ENCODE data around the gene LGALS1.

- TF ChIP-seq CTCF (conservative IDR thresholded peaks at IDR 0.05) (no peak), ZFX (IDR thresholded peaks at IDR 0.05) (no peak)
These were observed 39.1 kb upstream of the LGALS1 start for GRCh38 chr22:37636186-37636948.

Measured in C4-2B (cell line).